ENCODE measurements around the gene EN2. TPM values are rescaled to one million over a fixed set of nuclear protein-coding genes. Genes with fewer than 3 reads are reported as not detected.

EN2 gene
- total and polyA plus RNA-seq, 8 donors, result not detected

- peaks cover 0 to 2% (median 0%) of the 10 kb centered on the region in 4 donors for H3K27me3 ChIP-seq
- intact Hi-C loops (cut with DNase I), result no loop called here
- H3K36me3 ChIP-seq, result no peaks in the 10 kb centered on the region
- no peak for TF ChIP-seq CTCF (IDR thresholded peaks at IDR 0.05)
- H3K4me3 ChIP-seq, result no peak overlapping the region
- FAIRE-seq, result no peak
- ATAC-seq, result no peak
- H3K27ac ChIP-seq, result no peak overlapping the region
- no peaks in the 10 kb centered on the region for H3K9me3 ChIP-seq
- no peak for DNase-seq
- WGBS, 2 donors, result 67 to 81% methylated on average over 20 of the region's 20 CpGs
- H3K4me1 ChIP-seq, result no peaks in the 10 kb centered on the region
Observed at GRCh38 chr7:155489158-155489840, 31.4 kb downstream of the EN2 start.

- no peaks in the 10 kb centered on the region for H3K4me1 ChIP-seq
- H3K4me3 ChIP-seq, result peak overlapping the region in 2 of 4 donors; percentile 19 to 22
- H3K9me3 ChIP-seq, result no peaks in the 10 kb centered on the region
- H3K36me3 ChIP-seq, result no peaks in the 10 kb centered on the region
- peaks cover 0 to 2% (median 0%) of the 10 kb centered on the region in 4 donors for H3K27me3 ChIP-seq
- DNase-seq (no peak), FAIRE-seq (no peak), ATAC-seq (peak in 3 of 4 donors; percentile 69 to 76 (median 71))
- 51 to 80% methylated on average over 32 of the region's 32 CpGs for WGBS, 2 donors
- no peak overlapping the region for H3K27ac ChIP-seq
- intact Hi-C loops (cut with DNase I), result no loop called here
- no peak for TF ChIP-seq CTCF (IDR thresholded peaks at IDR 0.05)
Observed at GRCh38 chr7:155489862-155490696, 32.1 kb downstream of the EN2 start.

GRCh38 chr7:155490697-155491628 is 33.0 kb downstream of the EN2 start:
- ATAC-seq (peak in 3 of 4 donors; percentile 79 to 90 (median 87)), DNase-seq (peak in 3 of 6 donors; percentile 36 to 68 (median 63)), FAIRE-seq (no peak)
- intact Hi-C loops (cut with DNase I), result no loop called here
- Histone ChIP-seq H3K9me3 (no peaks in the 10 kb centered on the region), H3K36me3 (no peaks in the 10 kb centered on the region), H3K27ac (no peak overlapping the region), H3K4me3 (peak overlapping the region in 2 of 4 donors; percentile 19 to 22), H3K4me1 (no peaks in the 10 kb centered on the region), H3K27me3 (peaks cover 0 to 2% (median 0%) of the 10 kb centered on the region in 4 donors)
- 41 to 63% methylated on average over 46 to 47 of the region's 47 CpGs for WGBS, 2 donors
- no peak for TF ChIP-seq CTCF (IDR thresholded peaks at IDR 0.05)

GRCh38 chr7:155491812-155492211 is 33.9 kb downstream of the EN2 start:
- 70 to 82% methylated on average over 11 of the region's 11 CpGs for WGBS, 2 donors

More at GRCh38 chr7:155491812-155492211, 33.9 kb downstream of the EN2 start:
- no peaks in the 10 kb centered on the region for H3K4me1 ChIP-seq
- no peak for ATAC-seq
- no peak for FAIRE-seq
- no peaks in the 10 kb centered on the region for H3K36me3 ChIP-seq
- intact Hi-C loops (cut with DNase I), result no loop called here
- TF ChIP-seq CTCF (IDR thresholded peaks at IDR 0.05), result no peak
- no peak for DNase-seq
- H3K9me3 ChIP-seq, result no peaks in the 10 kb centered on the region
- H3K27me3 ChIP-seq, result peaks cover 0 to 2% (median 0%) of the 10 kb centered on the region in 4 donors
- H3K27ac ChIP-seq, result no peak overlapping the region
- H3K4me3 ChIP-seq, result no peak overlapping the region
